Neural progenitor cell (in vitro differentiated cells): Measurements from ENCODE around the gene MVK.

Experiments
- EZH2 ChIP-seq: fragments of 200-600 bp; sonication (generic); IDR thresholded peaks from 2 replicates; pipeline ENCODE4 v1.6.1; 2017; ENCODE audit warnings: antibody characterized with exemption, mild to moderate bottlenecking, moderate library complexity
- TF ChIP-seq, protein P1 (sequence below): fragments of 200-600 bp; sonication (generic); IDR thresholded peaks from 2 replicates; pipeline ENCODE4 v1.5.1; 2017; ENCODE audit warnings: antibody characterized with exemption, mild to moderate bottlenecking

DNA sequence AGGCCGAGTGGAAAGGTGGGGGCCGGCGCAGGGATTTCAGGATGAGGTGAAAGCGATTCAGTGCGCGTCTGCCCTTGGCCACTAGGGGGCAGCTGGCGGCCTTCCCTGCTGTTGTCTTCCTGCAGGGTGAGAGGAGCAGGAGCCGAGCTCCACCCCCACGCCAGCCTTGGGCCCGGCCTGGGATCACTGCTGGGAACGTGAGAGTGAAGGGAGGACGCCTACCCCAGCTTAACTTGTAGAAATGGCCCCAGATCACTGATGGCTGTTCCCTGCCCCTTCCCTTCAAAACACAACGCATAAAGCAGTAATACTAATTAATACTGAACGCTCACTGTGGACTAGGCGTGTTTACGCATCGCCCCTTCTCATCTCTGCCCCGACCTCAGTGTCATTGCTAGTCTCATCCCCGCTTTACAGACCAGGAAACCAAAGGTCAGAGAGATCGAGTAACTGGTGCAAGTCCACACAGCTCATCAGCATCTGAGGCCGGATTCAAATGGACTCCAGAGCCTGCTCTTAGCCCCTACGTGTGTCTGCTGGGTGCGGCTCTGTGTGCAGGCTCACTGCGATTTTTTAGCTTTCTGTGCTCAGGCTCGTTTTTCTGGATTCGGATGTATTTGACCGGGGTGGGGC, 24.3 kb downstream of the MVK start:
- TF ChIP-seq, protein P1, sequence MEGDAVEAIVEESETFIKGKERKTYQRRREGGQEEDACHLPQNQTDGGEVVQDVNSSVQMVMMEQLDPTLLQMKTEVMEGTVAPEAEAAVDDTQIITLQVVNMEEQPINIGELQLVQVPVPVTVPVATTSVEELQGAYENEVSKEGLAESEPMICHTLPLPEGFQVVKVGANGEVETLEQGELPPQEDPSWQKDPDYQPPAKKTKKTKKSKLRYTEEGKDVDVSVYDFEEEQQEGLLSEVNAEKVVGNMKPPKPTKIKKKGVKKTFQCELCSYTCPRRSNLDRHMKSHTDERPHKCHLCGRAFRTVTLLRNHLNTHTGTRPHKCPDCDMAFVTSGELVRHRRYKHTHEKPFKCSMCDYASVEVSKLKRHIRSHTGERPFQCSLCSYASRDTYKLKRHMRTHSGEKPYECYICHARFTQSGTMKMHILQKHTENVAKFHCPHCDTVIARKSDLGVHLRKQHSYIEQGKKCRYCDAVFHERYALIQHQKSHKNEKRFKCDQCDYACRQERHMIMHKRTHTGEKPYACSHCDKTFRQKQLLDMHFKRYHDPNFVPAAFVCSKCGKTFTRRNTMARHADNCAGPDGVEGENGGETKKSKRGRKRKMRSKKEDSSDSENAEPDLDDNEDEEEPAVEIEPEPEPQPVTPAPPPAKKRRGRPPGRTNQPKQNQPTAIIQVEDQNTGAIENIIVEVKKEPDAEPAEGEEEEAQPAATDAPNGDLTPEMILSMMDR: peak; percentile 98
- TF ChIP-seq EZH2: no peak
